CD4-positive, alpha-beta T cell treated with Interleukin-6 for 4 hours (primary cell): ENCODE results near the gene TRIM10.
A peak's percentile ranks its signal among the peaks of the same experiment; 100 is the strongest.
"Not testable (repeated sequence)": the region's sequence is repeated elsewhere in the genome, so short reads cannot be mapped to it uniquely, and the experiment has no call there.

Experiments used
- DNase-seq: peaks from one replicate; pipeline ENCODE4 v3.0.0-alpha.2; 2020; ENCODE audit warnings: mixed read lengths

TRIM10 gene

GRCh38 chr6:30171677-30172471, 10.9 kb upstream of the TRIM10 start:
- DNase-seq, result no peak

GRCh38 chr6:30169658-30170614, 8.9 kb upstream of the TRIM10 start:
- peak; percentile 6 for DNase-seq

DNA sequence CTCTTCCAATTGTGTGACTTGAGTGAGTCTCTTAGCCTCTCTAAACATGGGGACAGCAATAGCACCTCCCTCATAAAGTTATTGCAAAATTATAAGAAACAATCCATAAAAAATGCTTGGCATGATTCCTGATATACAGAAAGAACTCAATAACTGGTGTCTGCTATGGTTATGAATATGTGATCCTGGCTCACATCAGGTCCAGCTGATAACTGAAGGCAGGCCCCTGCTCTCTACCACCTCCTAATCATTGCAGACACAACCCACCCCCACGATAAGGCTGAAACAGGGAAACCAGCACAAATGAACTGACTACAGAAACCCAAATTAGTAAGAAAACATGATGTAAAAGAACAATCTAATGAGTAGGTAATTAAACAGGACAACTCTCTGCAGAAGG, 7.7 kb upstream of the TRIM10 start:
- DNase-seq, result no peak

- DNase-seq, result no peak
Observed at GRCh38 chr6:30167101-30167500, 6.1 kb upstream of the TRIM10 start.

DNA sequence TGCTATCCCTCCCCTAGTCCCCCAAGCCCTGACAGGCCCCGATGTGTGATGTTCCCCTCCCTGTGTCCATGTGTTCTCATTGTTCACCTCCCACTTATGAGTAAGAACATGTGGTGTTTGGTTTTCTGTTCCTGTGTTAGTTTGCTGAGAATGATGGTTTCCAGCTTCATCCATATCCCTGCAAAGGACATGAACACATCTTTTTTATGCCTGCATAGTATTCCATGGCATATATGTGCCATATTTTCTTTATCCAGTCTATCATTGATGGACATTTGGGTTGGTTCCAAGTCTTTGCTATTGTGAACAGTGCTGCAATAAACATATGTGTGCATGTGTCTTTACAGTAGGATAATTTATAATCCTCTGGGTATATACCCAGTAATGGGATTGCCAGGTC, 4.2 kb upstream of the TRIM10 start:
- not testable (repeated sequence) for DNase-seq

GRCh38 chr6:30164714-30165113, 3.7 kb upstream of the TRIM10 start:
- no peak for DNase-seq

DNA sequence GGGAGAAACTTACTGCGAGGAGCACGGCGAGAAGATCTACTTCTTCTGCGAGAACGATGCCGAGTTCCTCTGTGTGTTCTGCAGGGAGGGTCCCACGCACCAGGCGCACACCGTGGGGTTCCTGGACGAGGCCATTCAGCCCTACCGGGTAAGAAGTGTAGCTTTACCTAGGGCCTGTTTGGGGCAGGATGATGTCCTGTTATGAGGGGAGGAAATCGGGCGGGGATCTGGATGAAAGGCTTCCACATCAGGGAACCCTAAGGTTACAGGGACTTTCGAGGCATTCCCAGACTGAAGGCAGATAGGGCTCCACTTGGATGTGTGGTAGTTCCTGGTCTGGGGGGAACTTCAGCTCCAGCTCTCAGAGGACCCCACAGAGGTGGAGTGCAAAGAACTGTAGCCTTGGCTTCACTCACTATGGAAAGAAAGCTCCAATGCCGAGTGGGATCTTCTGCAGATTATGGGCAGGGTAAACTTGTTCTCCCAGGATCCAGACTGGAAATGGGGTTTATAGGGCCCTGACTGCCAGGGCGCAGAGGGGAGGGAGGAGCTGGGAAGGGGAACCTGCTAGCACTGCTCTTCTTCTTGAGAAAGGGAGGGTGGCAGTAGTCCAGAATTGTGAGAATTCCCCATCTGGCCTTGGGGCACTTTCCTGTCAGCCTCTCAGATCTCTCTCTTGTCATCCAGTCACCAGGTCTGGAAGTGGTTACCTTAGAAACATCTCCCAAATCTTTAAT, 3.1 kb upstream of the TRIM10 start:
- no peak for DNase-seq

DNA sequence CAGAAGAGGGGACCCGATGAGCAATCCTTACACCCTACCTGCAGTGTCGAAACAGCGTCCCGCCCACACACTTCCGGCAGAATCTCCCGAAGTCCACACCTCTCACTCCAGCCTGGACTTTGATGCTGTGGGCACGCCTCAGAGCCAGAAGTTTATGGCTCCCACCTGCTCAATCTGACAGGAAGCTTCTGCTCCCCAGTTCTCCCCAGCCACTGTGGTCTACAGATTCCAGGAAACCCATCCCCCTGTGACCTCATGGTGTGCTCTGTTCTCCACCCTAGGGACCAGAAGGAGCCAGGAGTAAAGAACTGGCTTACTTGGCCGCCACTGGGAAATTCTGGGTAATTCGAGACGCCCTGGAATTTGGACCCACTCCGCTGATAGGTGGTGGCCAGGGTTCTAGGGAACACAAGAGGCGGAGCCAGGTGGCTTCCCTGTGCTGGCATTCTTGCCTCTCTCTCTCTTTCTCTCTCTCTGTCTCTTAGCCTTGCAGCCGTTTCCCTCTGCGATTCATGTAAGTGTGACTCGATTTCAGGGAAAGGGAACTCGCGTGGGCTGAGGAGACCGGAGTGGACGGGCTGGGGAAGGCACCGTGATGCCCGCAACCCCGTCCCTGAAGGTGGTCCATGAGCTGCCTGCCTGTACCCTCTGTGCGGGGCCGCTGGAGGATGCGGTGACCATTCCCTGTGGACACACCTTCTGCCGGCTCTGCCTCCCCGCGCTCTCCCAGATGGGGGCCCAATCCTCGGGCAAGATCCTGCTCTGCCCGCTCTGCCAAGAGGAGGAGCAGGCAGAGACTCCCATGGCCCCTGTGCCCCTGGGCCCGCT, 2.3 kb upstream of the TRIM10 start, which contains the start of gene TRIM15:
Gene TRIM15 (plus strand): TSS at position 457 of the 828 bp plus-strand sequence. CDS start 139 bp downstream, at position 596.
- peak; percentile 19 for DNase-seq

DNA sequence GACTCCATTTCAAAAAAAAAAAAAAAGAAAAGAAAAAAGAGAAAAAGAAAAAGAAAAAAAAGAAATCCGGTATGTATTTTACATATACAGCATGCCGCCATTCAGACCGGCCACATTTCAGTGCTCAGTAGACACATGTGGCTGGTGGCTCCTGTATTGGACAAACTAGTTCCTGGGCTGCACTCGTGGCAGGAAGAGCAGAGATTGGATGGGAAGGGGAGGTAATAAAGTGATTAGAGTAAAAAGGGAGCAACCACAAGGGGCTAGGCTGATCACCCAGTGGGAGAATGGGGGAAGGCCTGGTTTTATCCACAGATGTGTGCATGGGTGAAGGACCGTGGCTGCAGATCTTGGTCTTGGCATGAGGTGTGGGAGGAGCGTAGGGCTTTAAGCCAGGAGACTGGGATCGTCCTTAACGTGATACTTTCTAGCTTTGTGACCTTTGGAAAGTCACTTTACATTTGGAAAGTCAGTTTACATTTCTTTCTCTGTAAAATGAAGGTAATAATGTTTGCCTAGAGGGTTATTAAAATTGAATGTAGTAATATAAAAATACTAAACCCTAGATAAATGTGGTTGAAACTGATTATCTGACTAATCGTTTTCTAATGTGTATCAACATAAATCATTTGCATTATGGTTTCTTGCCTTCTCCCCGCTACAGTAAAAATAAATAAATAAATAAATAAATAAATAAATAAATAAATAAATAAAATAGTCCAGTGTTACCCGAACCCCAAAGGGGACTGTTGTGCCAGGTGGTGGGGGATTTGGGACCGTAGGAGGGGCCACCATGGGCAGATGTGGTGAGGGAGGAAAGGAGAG, 1.5 kb upstream of the TRIM10 start:
- no peak for DNase-seq

- DNase-seq, result no peak
Observed at GRCh38 chr6:30160008-30160784, 815 bp downstream of the TRIM10 start.

DNA sequence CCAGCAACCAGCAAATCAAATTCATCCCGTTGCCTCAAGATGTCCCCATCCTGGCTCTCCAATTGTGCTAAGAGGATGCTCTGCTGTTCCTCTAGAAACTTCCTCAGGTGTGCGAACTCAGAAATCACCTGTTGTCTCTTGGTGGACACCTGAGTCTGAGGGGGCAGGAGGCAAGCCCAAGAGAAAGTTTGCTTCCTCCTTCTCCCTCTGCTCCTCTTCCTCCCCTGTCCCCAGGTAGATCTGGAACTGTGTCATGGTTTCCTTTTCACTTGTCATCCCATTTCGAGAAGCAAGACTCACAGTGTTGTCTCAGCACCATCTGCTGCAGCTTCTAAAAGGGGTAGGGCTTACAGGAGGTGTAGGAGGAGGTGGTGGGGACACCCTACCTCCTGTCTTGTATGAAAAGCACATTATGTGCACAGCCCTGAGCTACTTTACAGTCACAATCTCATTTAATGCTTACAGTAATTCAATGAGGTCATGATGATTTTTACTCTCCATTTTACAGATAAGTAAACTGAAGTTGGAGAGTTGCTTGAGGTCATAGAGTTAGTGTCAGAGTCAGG, 2.5 kb downstream of the TRIM10 start:
- DNase-seq, result no peak

DNA sequence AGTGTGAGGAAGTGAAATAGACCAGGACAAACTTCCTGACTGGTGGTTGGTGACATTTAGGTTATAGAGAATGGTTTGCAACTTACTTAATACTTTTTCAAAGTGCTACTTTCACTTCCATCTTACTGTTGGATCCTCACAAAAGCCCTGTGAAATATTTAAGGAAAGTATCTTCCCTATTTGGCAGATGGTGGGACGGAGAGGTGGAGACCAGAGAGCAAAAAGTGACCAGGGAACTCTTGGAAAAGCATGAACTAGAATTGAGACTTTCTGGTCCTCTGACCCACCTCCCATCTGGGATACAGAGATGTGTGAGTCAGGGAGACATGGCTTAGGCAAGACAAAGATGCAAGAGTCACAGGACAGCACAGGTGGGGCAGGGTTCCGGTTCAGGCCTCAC, 3.0 kb downstream of the TRIM10 start:
- DNase-seq, result no peak

GRCh38 chr6:30157581-30157980, 3.4 kb downstream of the TRIM10 start:
- DNase-seq, result no peak

- no peak for DNase-seq
Observed at GRCh38 chr6:30156774-30157173, 4.2 kb downstream of the TRIM10 start.

DNA sequence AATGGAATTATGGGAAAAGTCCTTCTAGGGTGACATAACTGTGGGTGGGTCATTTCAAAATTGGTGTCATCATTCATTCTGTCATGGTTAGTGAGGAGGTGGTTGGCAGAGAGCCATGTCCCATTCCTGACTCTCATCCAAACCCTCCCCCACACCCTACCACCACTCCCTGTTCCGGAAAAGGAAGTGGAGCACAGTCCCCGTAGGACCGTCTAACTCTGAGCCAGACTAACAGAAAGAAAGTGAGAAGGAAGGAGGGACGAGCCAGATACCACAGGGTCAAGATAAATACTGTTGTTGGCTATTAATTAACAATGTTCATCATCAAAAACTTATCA, 4.8 kb downstream of the TRIM10 start:
- DNase-seq, result no peak

- DNase-seq, result no peak
Observed at GRCh38 chr6:30155520-30156261, 5.3 kb downstream of the TRIM10 start.

- DNase-seq, result no peak
Observed at GRCh38 chr6:30154709-30155519, 6.1 kb downstream of the TRIM10 start.

GRCh38 chr6:30154061-30154460, 7.0 kb downstream of the TRIM10 start:
- no peak for DNase-seq
